CD4-positive, alpha-beta T cell (primary cell): Measurements from ENCODE around the gene NXPH4. TPM values are rescaled to one million over a fixed set of nuclear protein-coding genes. Genes with fewer than 3 reads are reported as not detected.

Experiments
- ATAC-seq: fragments of 200-7000 bp; cut with Tn5 transposase; one replicate; pipeline ENCODE4 v1.10.0; 2022; ENCODE audit warnings: mild to moderate bottlenecking; ENCODE audit not compliant: poor library complexity
- CTCF ChIA-PET: fragments of 350-600 bp; sonication (Branson Sonifier 250); formaldehyde crosslinking; loops from one replicate; lab custom pipeline; 2021; ENCODE audit warnings: antibody characterized with exemption, inconsistent platforms; lab: Charles Lee
- POLR2A ChIA-PET: fragments of 350-600 bp; sonication (Branson Sonifier 250); formaldehyde crosslinking; loops from one replicate; lab custom pipeline; 2021; ENCODE audit warnings: antibody characterized with exemption, inconsistent platforms; lab: Charles Lee
- DNase-seq, 14 experiments: peaks; one replicate each; pipeline ENCODE4 v3.0.0-alpha.2; 2013 to 2020; ENCODE audit warnings: mixed read lengths in 2 of 14
- H3K27ac ChIP-seq, 2 donors: one replicate each; pipeline versions ENCODE4 v1.5.1 to v1.7.0; 2013; ENCODE audit warnings: low read length in 2 of 2, low read depth in 1 of 2, mild to moderate bottlenecking in 1 of 2
- H3K27me3 ChIP-seq, 2 experiments: 1 replicate in 1 of 2; 2 replicates in 1 of 2; pipeline versions ENCODE4 v1.6.1 to v1.7.0; 2013; ENCODE audit warnings: low read length in 2 of 2, control low read depth in 1 of 2, mild to moderate bottlenecking in 1 of 2, moderate library complexity in 1 of 2; ENCODE audit not compliant: insufficient read depth in 2 of 2, control insufficient read depth in 1 of 2
- H3K36me3 ChIP-seq: one replicate; pipeline ENCODE4 v1.6.1; 2013; ENCODE audit warnings: low read length, control low read depth; ENCODE audit not compliant: insufficient read depth
- H3K4me1 ChIP-seq: one replicate; pipeline ENCODE4 v1.6.1; 2013; ENCODE audit warnings: low read length, control low read depth; ENCODE audit not compliant: insufficient read depth
- H3K4me3 ChIP-seq: one replicate; pipeline ENCODE4 v1.5.1; 2013; ENCODE audit warnings: mild to moderate bottlenecking, low read length, moderate library complexity
- H3K9me3 ChIP-seq, 2 experiments: 1 replicate in 1 of 2; 2 replicates in 1 of 2; pipeline versions ENCODE4 v1.6.1 to v1.7.0; 2013; ENCODE audit warnings: low read length in 2 of 2, mild to moderate bottlenecking in 2 of 2, control low read depth in 1 of 2, moderate library complexity in 1 of 2; ENCODE audit not compliant: control insufficient read depth in 1 of 2, insufficient read depth in 1 of 2
- H3K27ac Mint-ChIP-seq: one replicate; pipeline ENCODE4 v1.8.0; 2020; ENCODE audit warnings: mixed read lengths
- H3K27me3 Mint-ChIP-seq: one replicate; pipeline ENCODE4 v1.8.0; 2021; ENCODE audit warnings: mixed read lengths
- H3K36me3 Mint-ChIP-seq: one replicate; pipeline ENCODE4 v1.8.0; 2021; ENCODE audit warnings: low read depth, mixed read lengths
- H3K4me1 Mint-ChIP-seq: one replicate; pipeline ENCODE4 v1.8.0; 2021; ENCODE audit warnings: low read depth, mixed read lengths
- H3K4me3 Mint-ChIP-seq: one replicate; pipeline ENCODE4 v1.8.0; 2020; ENCODE audit warnings: mild to moderate bottlenecking, mixed read lengths
- H3K9me3 Mint-ChIP-seq: one replicate; pipeline ENCODE4 v1.8.0; 2020; ENCODE audit warnings: mixed read lengths
- CTCF ChIP-seq: fragments of 200-600 bp; IDR thresholded peaks from one replicate; pipeline ENCODE4 v1.8.0; 2022; ENCODE audit warnings: antibody characterized with exemption, mild to moderate bottlenecking
- intact Hi-C, 2 experiments: fragments of 100-400 bp; cut with DNase I in 1 of 2; cut with micrococcal nuclease in 1 of 2; formaldehyde crosslinking; loops; one replicate each; pipeline versions ENCODE4 v1.15.1 to v1.9.0; 2023 to 2025; cut with DNase I, micrococcal nuclease
- total RNA-seq, 174 experiments: library from RNA in 2 of 174; stranded (reverse) in 2 of 174; gene quantifications; one replicate each; pipeline ENCODE4 v1.2.3 and lab custom pipeline; 2021 to 2026

NXPH4 gene
- total RNA-seq, 2 experiments from 2014 or later = not detected

GRCh38 chr12:57223191-57224165 lies 6.9 kb downstream of the NXPH4 start:
- DNase-seq = peak in 3 of 14 experiments; percentile 36 to 63 (median 57)
- ChIA-PET POLR2A (no interaction called here), CTCF (interaction anchor here (0.7 to 8.3 kb wide), 5 partner anchors 7 to 16 kb away, joined by 4 to 127 read pairs (median 10); partner anchors contain the start of gene NXPH4)
- Histone ChIP-seq H3K27ac (no peak overlapping the region), H3K4me1 (peaks cover 56% of the 10 kb centered on the region), H3K4me3 (no peak overlapping the region), H3K27me3 (peaks cover 73 to 85% of the 10 kb centered on the region in 2 experiments), H3K9me3 (peaks cover 0 to 42% of the 10 kb centered on the region in 2 experiments), H3K36me3 (no peaks in the 10 kb centered on the region)
- Mint-ChIP-seq H3K4me1 (peaks cover 66% of the 10 kb centered on the region), H3K36me3 (no peaks in the 10 kb centered on the region), H3K27me3 (peaks cover 90% of the 10 kb centered on the region), H3K27ac (no peak overlapping the region), H3K4me3 (no peak overlapping the region), H3K9me3 (no peaks in the 10 kb centered on the region)
- ATAC-seq = no peak
- intact Hi-C loops = loop anchor here in 1 of 2 experiments (2.0 kb wide), 1 partner anchor 15 kb away; no protein-coding TSS in a partner anchor
- no peak for TF ChIP-seq CTCF

GRCh38 chr12:57224278-57224972 lies 7.8 kb downstream of the NXPH4 start:
- no peak overlapping the region for H3K4me3 Mint-ChIP-seq
- DNase-seq = no peak
- peaks cover 63 to 75% of the 10 kb centered on the region in 2 experiments for H3K27me3 ChIP-seq
- no peak overlapping the region for H3K27ac ChIP-seq
- peaks cover 81% of the 10 kb centered on the region for H3K27me3 Mint-ChIP-seq
- no peak for TF ChIP-seq CTCF
- no peak for ATAC-seq
- intact Hi-C loops = loop anchor here in 1 of 2 experiments (2.0 kb wide), 1 partner anchor 14 kb away; no protein-coding TSS in a partner anchor
- H3K9me3 ChIP-seq = peaks cover 0 to 38% of the 10 kb centered on the region in 2 experiments
- H3K4me1 ChIP-seq = peaks cover 66% of the 10 kb centered on the region
- no peak overlapping the region for H3K4me3 ChIP-seq
- no peaks in the 10 kb centered on the region for H3K9me3 Mint-ChIP-seq
- ChIA-PET POLR2A (interaction anchor here (0.7 to 1.3 kb wide), 2 partner anchors 15 to 18 kb away, joined by 3 to 6 read pairs; no protein-coding TSS in a partner anchor), CTCF (interaction anchor here (0.7 to 8.3 kb wide), 6 partner anchors 8 to 93 kb away, joined by 3 to 127 read pairs (median 11); partner anchors contain the start of gene NXPH4)
- peaks cover 69% of the 10 kb centered on the region for H3K4me1 Mint-ChIP-seq
- H3K36me3 Mint-ChIP-seq = peaks cover under 1% of the 10 kb centered on the region
- H3K27ac Mint-ChIP-seq = no peak overlapping the region
- H3K36me3 ChIP-seq = no peaks in the 10 kb centered on the region
